Measurements from ENCODE around the gene ARL4C.

Gene ARL4C

GRCh38 chr2:234451852-234452625 lies 44.8 kb downstream of the ARL4C start:
- DNase-seq: peak; percentile 14
- H3K36me3 ChIP-seq (replicated peaks; ENCODE audit: insufficient read depth, low read length): no peaks in the 10 kb centered on the region
- H3K27ac ChIP-seq (ENCODE audit: low read length): no peak overlapping the region
- no peaks in the 10 kb centered on the region for H3F3A ChIP-seq (ENCODE audit: insufficient read depth, low read length)
- no peak overlapping the region for H3K4me3 ChIP-seq (ENCODE audit: low read length)
- H3K27me3 ChIP-seq (replicated peaks; ENCODE audit: insufficient read depth, low read length): no peaks in the 10 kb centered on the region
- H3K9me2 ChIP-seq (replicated peaks; ENCODE audit: insufficient read depth, low read length): no peaks in the 10 kb centered on the region
- no peaks in the 10 kb centered on the region for H4K20me1 ChIP-seq (ENCODE audit: insufficient read depth, low read length)
- H3K9me3 ChIP-seq (replicated peaks; ENCODE audit: insufficient read depth, low read length): no peaks in the 10 kb centered on the region
- no peak for TF ChIP-seq CTCF (IDR thresholded peaks at IDR 0.05; ENCODE audit: low read length)
- no peak for TF ChIP-seq EZH2 (optimal IDR thresholded peaks at IDR 0.05; ENCODE audit: low read depth, low read length)
- TF ChIP-seq EZH2phosphoT487 (IDR thresholded peaks at IDR 0.05; ENCODE audit: low read length): no peak
- H3K4me2 ChIP-seq (ENCODE audit: low read depth, low read length): no peak overlapping the region
- no peak overlapping the region for H2AFZ ChIP-seq (ENCODE audit: low read length)
- H3K4me1 ChIP-seq (ENCODE audit: low read length): 0 out of 2 replicates have a peak, but pooled peaks cover 6% of the 10 kb centered on the region
- H3K9ac ChIP-seq (ENCODE audit: low read length): no peak overlapping the region
- H3K79me2 ChIP-seq (ENCODE audit: low read length): no peaks in the 10 kb centered on the region

- no peak overlapping the region for H3K4me3 ChIP-seq (ENCODE audit: low read length)
- H3K9ac ChIP-seq (ENCODE audit: low read length): no peak overlapping the region
- no peaks in the 10 kb centered on the region for H3K36me3 ChIP-seq (replicated peaks; ENCODE audit: insufficient read depth, low read length)
- H3K9me3 ChIP-seq (replicated peaks; ENCODE audit: insufficient read depth, low read length): no peaks in the 10 kb centered on the region
- no peaks in the 10 kb centered on the region for H3F3A ChIP-seq (ENCODE audit: insufficient read depth, low read length)
- no peak for DNase-seq
- no peaks in the 10 kb centered on the region for H3K27me3 ChIP-seq (replicated peaks; ENCODE audit: insufficient read depth, low read length)
- H3K4me2 ChIP-seq (ENCODE audit: low read depth, low read length): no peak overlapping the region
- TF ChIP-seq CTCF (IDR thresholded peaks at IDR 0.05; ENCODE audit: low read length) (no peak), EZH2phosphoT487 (IDR thresholded peaks at IDR 0.05; ENCODE audit: low read length) (no peak), EZH2 (optimal IDR thresholded peaks at IDR 0.05; ENCODE audit: low read depth, low read length) (no peak)
- H2AFZ ChIP-seq (ENCODE audit: low read length): no peak overlapping the region
- 0 out of 2 replicates have a peak, but pooled peaks cover 6% of the 10 kb centered on the region for H3K4me1 ChIP-seq (ENCODE audit: low read length)
- no peaks in the 10 kb centered on the region for H3K79me2 ChIP-seq (ENCODE audit: low read length)
- no peak overlapping the region for H3K27ac ChIP-seq (ENCODE audit: low read length)
- no peaks in the 10 kb centered on the region for H3K9me2 ChIP-seq (replicated peaks; ENCODE audit: insufficient read depth, low read length)
- H4K20me1 ChIP-seq (ENCODE audit: insufficient read depth, low read length): no peaks in the 10 kb centered on the region
Measured at GRCh38 chr2:234451242-234451641, 45.6 kb downstream of the ARL4C start.

GRCh38 chr2:234450431-234451124 lies 46.3 kb downstream of the ARL4C start:
- no peak overlapping the region for H3K9ac ChIP-seq (ENCODE audit: low read length)
- H3K9me3 ChIP-seq (replicated peaks; ENCODE audit: insufficient read depth, low read length): no peaks in the 10 kb centered on the region
- no peak for TF ChIP-seq EZH2phosphoT487 (IDR thresholded peaks at IDR 0.05; ENCODE audit: low read length)
- no peak for TF ChIP-seq CTCF (IDR thresholded peaks at IDR 0.05; ENCODE audit: low read length)
- no peak for TF ChIP-seq EZH2 (optimal IDR thresholded peaks at IDR 0.05; ENCODE audit: low read depth, low read length)
- no peaks in the 10 kb centered on the region for H3K9me2 ChIP-seq (replicated peaks; ENCODE audit: insufficient read depth, low read length)
- 0 out of 2 replicates have a peak, but pooled peaks cover 6% of the 10 kb centered on the region for H3K4me1 ChIP-seq (ENCODE audit: low read length)
- no peak overlapping the region for H3K4me3 ChIP-seq (ENCODE audit: low read length)
- H3F3A ChIP-seq (ENCODE audit: insufficient read depth, low read length): no peaks in the 10 kb centered on the region
- DNase-seq: no peak
- no peaks in the 10 kb centered on the region for H4K20me1 ChIP-seq (ENCODE audit: insufficient read depth, low read length)
- no peaks in the 10 kb centered on the region for H3K36me3 ChIP-seq (replicated peaks; ENCODE audit: insufficient read depth, low read length)
- no peak overlapping the region for H2AFZ ChIP-seq (ENCODE audit: low read length)
- no peaks in the 10 kb centered on the region for H3K27me3 ChIP-seq (replicated peaks; ENCODE audit: insufficient read depth, low read length)
- H3K4me2 ChIP-seq (ENCODE audit: low read depth, low read length): no peak overlapping the region
- H3K79me2 ChIP-seq (ENCODE audit: low read length): no peaks in the 10 kb centered on the region
- H3K27ac ChIP-seq (ENCODE audit: low read length): no peak overlapping the region
